ENCODE measurements around the gene MAG.
"Not testable (repeated sequence)": the region's sequence is repeated elsewhere in the genome, so short reads cannot be mapped to it uniquely, and the experiment has no call there.

MAG gene

DNA sequence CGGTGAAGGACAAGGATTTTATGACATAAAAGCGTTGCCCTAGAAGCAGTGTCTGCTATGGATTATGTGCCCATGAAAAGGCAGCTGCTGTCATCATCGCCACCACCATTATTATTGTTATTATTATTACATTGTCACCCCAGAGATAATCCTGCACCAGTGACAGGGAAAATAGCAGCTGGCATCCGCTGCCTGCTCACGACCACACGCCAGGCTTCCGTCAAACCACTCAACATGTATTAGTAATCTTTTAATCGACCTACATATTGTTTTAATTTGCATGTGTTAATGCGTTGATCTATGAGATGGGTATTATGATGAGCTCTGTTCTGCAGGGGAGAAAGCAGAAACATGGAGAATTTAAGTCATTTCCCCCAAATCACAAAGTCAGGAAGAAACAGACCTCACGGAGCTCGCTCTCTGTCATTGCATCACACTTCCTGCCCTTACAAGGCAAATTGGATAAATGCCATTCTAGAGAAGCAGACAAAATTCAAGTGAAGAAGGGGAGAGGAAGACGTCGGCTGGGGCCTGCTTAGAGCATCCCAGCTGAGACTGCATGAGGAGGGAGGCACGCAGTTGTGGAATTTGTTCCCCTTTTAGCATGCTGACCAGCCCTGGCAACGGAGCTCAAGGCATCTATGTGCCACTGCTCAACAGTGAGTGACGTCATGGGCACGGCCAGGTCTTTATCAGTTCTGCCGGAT is 66.1 kb downstream of the MAG start, which contains the start of gene FFAR3:
Gene FFAR3, plus strand, starts transcription at position 594 of the 707 bp plus-strand sequence. CDS start 431 bp downstream, outside the sequence.
- DNase-seq (ENCODE audit: low read depth in 4 of 4, low spot score in 1 of 4): no peak

DNA sequence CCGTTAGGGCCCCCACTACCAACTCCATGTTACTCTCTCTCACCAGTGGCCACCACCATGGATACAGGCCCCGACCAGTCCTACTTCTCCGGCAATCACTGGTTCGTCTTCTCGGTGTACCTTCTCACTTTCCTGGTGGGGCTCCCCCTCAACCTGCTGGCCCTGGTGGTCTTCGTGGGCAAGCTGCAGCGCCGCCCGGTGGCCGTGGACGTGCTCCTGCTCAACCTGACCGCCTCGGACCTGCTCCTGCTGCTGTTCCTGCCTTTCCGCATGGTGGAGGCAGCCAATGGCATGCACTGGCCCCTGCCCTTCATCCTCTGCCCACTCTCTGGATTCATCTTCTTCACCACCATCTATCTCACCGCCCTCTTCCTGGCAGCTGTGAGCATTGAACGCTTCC is 66.9 kb downstream of the MAG start:
- not testable (repeated sequence) for DNase-seq (ENCODE audit: low read depth in 4 of 4, low spot score in 1 of 4)

DNA sequence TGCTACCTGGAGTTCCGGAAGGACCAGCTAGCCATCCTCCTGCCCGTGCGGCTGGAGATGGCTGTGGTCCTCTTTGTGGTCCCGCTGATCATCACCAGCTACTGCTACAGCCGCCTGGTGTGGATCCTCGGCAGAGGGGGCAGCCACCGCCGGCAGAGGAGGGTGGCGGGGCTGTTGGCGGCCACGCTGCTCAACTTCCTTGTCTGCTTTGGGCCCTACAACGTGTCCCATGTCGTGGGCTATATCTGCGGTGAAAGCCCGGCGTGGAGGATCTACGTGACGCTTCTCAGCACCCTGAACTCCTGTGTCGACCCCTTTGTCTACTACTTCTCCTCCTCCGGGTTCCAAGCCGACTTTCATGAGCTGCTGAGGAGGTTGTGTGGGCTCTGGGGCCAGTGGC is 67.4 kb downstream of the MAG start:
- not testable (repeated sequence) for DNase-seq (ENCODE audit: low read depth in 4 of 4, low spot score in 1 of 4)

DNA sequence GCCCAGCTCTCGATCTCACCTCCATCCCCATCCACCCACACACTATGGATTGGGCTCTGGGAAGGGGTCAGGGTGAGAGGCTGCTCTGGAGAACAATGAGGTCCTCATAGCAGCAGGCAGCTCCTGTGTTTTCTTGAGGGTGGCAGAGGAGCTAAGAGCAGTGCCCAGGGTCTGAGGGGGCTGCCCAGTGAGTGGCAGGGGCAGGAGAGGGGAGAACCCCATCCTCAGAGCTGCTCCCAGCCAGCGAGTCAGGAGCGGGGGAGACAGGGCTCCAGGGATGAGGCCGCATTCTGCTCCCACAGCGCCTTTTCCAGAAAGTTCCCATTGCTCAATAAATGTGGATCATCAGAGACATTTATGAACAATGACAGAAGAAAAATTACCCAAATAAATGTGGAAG is 68.1 kb downstream of the MAG start:
- DNase-seq (ENCODE audit: low read depth in 4 of 4, low spot score in 1 of 4): not testable (repeated sequence)

DNA sequence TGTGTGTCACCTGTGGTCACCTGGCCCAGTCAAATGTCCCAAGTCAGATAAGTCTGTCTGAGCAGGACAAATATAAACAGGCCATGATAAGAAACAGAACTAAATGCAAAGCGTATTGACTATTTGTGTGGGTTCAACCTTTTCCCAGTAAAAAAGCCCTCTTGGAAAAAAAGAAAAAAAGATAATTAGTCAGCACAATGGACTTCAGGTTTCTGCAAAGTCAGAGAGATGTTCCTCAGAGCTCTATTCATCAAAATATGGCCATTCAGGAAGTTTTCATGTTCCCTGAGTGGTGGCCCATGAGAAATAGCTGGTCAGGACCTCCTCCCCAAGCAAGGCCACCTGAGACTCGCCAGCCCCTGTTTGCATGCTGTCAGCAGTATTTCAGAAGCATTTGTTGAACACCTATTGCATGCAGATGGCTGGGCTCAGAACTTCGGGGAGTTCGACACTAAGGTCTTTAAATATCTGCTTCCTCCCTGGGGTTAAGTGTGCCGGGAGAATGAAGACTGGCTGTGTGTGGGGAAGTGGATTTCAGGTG is 69.0 kb downstream of the MAG start:
- no peak for DNase-seq (ENCODE audit: low read depth in 4 of 4, low spot score in 1 of 4)

DNA sequence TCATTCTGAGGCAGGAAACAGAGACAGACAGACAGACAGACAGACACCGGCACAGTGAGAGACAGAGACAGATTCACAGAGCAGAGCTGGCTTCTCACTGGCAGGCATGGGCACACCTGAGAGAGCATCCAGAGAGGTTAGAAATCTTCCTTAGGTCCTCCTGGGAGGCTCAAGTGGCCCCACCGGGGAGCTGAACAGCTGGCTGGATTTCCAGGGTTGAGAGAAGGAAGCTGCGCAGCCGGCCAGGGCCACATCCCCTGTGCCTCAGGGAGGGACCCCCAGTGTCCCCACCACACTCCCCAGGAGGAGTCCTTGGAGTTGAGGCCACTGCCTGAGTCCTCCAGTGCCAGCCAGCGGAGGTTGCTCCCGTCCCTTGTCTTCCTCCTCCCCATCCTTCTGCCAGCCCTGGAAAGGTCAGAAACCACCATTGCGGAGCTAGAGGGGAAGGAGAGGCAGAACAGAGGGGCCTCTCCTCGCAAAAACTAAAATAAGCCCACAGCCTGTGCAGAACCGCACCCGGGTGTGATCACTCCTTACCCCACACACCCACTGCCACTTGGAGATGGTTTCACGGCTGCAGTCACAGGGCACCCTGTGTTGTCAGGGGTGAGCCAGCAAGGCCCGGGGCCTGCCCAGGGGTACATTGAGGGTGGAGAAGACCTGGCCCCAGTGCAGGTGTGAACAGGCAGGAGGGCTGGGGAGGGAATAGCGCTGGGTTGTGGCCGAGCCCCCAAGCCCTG is 70.5 kb downstream of the MAG start:
- no peak for DNase-seq (ENCODE audit: low read depth in 4 of 4, low spot score in 1 of 4)

DNA sequence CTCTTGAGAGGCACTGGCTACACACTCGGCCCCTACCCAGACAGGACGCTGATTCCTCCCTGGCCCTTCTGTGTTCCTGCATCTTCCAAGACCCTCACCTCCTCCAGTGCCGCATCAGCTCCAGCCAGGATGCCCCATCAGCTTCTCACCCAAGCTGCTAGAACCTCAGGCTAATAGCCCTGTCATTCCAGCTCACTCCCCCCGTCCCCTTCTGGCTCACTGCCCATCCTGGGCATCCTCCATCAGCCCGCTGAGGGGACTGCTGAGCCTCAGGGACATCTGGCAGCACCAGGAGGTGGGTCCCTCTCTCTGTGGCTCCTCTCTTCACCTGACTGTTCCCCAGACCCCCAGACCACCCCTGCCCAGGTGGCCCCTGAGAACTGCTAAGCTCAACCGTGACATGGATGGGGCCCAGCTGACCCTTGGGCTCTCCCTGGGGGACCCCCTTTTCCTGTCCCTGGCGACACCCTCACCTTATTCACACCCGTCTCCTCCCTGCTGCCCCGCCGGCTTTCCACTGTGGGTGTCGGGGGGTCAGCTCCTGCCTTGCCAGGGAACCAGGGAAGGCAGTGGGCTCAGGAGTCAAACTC is 71.1 kb downstream of the MAG start:
- DNase-seq (ENCODE audit: low read depth in 4 of 4, low spot score in 1 of 4): no peak

All from stimulated activated CD4-positive, alpha-beta T cell treated with anti-CD3 and anti-CD28 coated beads, Interleukin-1b, Interleukin-23, amount 100 ng/mL, for 24 hours (primary cell).